Vagina (tissue), 2 donors: ENCODE measurements around the gene RAB9B.

ENCODE experiments used
- CTCF ChIP-seq, 3 experiments: fragments of 450-650 bp in 2 of 3; fragments of 200-600 bp in 1 of 3; sonication (generic) in 1 of 3; IDR thresholded peaks; one replicate each; pipeline ENCODE4 v1.5.1; 2017 to 2019; ENCODE audit warnings: antibody characterized with exemption in 3 of 3, mild to moderate bottlenecking in 2 of 3, moderate library complexity in 2 of 3
- POLR2A ChIP-seq, 2 donors: fragments of 450-650 bp; IDR thresholded peaks; one replicate each; pipeline ENCODE4 v1.6.1; 2017; ENCODE audit warnings: antibody characterized with exemption in 2 of 2, mild to moderate bottlenecking in 2 of 2, moderate library complexity in 2 of 2
- POLR2AphosphoS5 ChIP-seq, 2 donors: sonication (generic); formaldehyde crosslinking; IDR thresholded peaks; one replicate each; pipeline ENCODE4 v1.9.0; 2017; ENCODE audit warnings: antibody characterized with exemption in 2 of 2, mild to moderate bottlenecking in 2 of 2, low read depth in 1 of 2; ENCODE audit not compliant: insufficient read depth in 1 of 2

- TF ChIP-seq CTCF (IDR thresholded peaks at IDR 0.05) (no peak), POLR2AphosphoS5 (IDR thresholded peaks at IDR 0.05; ENCODE audit: insufficient read depth in 1 of 2, low read depth in 1 of 2) (no peak), POLR2A (IDR thresholded peaks at IDR 0.05) (no peak)
These were observed 37.9 kb downstream of the RAB9B start for GRCh38 chrX:103794119-103794518.
